GM19452 (cell line): ENCODE measurements around the gene ANKRD34A.
"Not testable (repeated sequence)": the region's sequence is repeated elsewhere in the genome, so short reads cannot be mapped to it uniquely, and the experiment has no call there.

Experiments
- ATAC-seq: cut with Tn5 transposase; IDR thresholded peaks from one replicate; pipeline ENCODE4 v1.9.1; 2021; ENCODE audit not compliant: unreplicated experiment

The ANKRD34A gene

GRCh38 chr1:145949219-145949618, 15.2 kb downstream of the ANKRD34A start:
- ATAC-seq = no peak

- ATAC-seq = no peak
These were observed 16.8 kb downstream of the ANKRD34A start for GRCh38 chr1:145947551-145947950.

GRCh38 chr1:145946477-145946986, 17.8 kb downstream of the ANKRD34A start:
- no peak for ATAC-seq

- ATAC-seq = no peak
These were observed 19.8 kb downstream of the ANKRD34A start for GRCh38 chr1:145944532-145944931.

GRCh38 chr1:145942871-145943270, 21.5 kb downstream of the ANKRD34A start:
- no peak for ATAC-seq

- ATAC-seq = no peak
These were observed 22.0 kb downstream of the ANKRD34A start for GRCh38 chr1:145942405-145942804.

GRCh38 chr1:145937436-145937835, 26.9 kb downstream of the ANKRD34A start:
- ATAC-seq = no peak

GRCh38 chr1:145936247-145936646, 28.1 kb downstream of the ANKRD34A start:
- no peak for ATAC-seq

- no peak for ATAC-seq
These were observed 28.7 kb downstream of the ANKRD34A start for GRCh38 chr1:145935708-145936107.

GRCh38 chr1:145932522-145933009, 31.8 kb downstream of the ANKRD34A start:
- not testable (repeated sequence) for ATAC-seq

GRCh38 chr1:145927916-145928643, 36.3 kb downstream of the ANKRD34A start:
- no peak for ATAC-seq

GRCh38 chr1:145927063-145927886, 37.1 kb downstream of the ANKRD34A start, which contains the start of gene RBM8A:
RBM8A (minus strand) TSS chr1:145927484; CDS start chr1:145927426, 58 bp downstream.
- peak; percentile 96 for ATAC-seq

- no peak for ATAC-seq
These were observed 37.7 kb downstream of the ANKRD34A start for GRCh38 chr1:145926686-145927062.

- ATAC-seq = no peak
These were observed 42.1 kb downstream of the ANKRD34A start for GRCh38 chr1:145922266-145922665.

- not testable (repeated sequence) for ATAC-seq
These were observed 44.1 kb downstream of the ANKRD34A start for GRCh38 chr1:145920297-145920696.

- peak; percentile 90 for ATAC-seq
These were observed 45.1 kb downstream of the ANKRD34A start for GRCh38 chr1:145918992-145919939.

- ATAC-seq = peak; percentile 74
These were observed 46.0 kb downstream of the ANKRD34A start, which contains the start of gene PEX11B for GRCh38 chr1:145918144-145918991. PEX11B (minus strand) TSS chr1:145918717; CDS start chr1:145918688, 29 bp downstream.

GRCh38 chr1:145917595-145917994, 46.8 kb downstream of the ANKRD34A start:
- no peak for ATAC-seq

GRCh38 chr1:145916745-145917144, 47.6 kb downstream of the ANKRD34A start:
- no peak for ATAC-seq
